ENCODE results near the gene SLC26A6. TPM values are rescaled to one million over a fixed set of nuclear protein-coding genes. Genes with fewer than 3 reads are reported as not detected.

Gene SLC26A6
- total RNA-seq, 4 donors from 2014 or later = 143 to 249 (median 194) TPM

DNA sequence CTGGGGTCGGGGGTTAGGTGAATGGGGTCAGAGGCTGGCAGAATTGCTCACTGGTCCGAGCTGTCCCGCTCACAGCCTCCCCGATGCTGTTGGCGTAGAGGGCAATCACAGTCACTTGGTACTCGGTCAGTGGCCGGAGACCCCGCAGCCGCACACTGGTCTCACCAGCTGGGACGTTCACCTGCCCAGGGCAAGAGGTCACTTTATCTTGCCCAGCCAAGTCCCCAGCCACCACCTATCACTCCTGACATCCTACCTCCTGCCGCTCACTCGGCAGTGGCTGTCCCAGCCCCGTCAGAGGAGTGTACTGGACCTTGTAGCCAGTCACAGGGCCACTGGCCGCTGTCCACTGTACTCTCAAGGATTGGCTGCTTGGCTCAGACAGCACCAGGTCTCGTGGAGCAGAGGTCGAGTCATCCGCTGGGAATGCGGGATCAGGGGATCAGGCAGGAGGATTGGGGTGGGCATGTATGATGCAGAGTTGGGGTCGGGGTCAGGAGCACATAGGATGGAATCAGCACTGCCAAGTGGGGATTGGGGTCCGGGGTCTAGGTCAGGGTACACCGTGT is 42.7 kb downstream of the SLC26A6 start:
- Histone ChIP-seq H3K4me1 (peaks cover 0 to 20% (median 3%) of the 10 kb centered on the region in 4 donors), H3K27ac (no peak overlapping the region), H3K9me3 (no peaks in the 10 kb centered on the region), H3K27me3 (no peaks in the 10 kb centered on the region), H3K4me3 (no peak overlapping the region), H3K36me3 (no peaks in the 10 kb centered on the region)
- TF ChIP-seq, protein P1, sequence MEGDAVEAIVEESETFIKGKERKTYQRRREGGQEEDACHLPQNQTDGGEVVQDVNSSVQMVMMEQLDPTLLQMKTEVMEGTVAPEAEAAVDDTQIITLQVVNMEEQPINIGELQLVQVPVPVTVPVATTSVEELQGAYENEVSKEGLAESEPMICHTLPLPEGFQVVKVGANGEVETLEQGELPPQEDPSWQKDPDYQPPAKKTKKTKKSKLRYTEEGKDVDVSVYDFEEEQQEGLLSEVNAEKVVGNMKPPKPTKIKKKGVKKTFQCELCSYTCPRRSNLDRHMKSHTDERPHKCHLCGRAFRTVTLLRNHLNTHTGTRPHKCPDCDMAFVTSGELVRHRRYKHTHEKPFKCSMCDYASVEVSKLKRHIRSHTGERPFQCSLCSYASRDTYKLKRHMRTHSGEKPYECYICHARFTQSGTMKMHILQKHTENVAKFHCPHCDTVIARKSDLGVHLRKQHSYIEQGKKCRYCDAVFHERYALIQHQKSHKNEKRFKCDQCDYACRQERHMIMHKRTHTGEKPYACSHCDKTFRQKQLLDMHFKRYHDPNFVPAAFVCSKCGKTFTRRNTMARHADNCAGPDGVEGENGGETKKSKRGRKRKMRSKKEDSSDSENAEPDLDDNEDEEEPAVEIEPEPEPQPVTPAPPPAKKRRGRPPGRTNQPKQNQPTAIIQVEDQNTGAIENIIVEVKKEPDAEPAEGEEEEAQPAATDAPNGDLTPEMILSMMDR (IDR thresholded peaks at IDR 0.05) = no peak
- TF ChIP-seq POLR2A (IDR thresholded peaks at IDR 0.05) = no peak
- DNase-seq = no peak

DNA sequence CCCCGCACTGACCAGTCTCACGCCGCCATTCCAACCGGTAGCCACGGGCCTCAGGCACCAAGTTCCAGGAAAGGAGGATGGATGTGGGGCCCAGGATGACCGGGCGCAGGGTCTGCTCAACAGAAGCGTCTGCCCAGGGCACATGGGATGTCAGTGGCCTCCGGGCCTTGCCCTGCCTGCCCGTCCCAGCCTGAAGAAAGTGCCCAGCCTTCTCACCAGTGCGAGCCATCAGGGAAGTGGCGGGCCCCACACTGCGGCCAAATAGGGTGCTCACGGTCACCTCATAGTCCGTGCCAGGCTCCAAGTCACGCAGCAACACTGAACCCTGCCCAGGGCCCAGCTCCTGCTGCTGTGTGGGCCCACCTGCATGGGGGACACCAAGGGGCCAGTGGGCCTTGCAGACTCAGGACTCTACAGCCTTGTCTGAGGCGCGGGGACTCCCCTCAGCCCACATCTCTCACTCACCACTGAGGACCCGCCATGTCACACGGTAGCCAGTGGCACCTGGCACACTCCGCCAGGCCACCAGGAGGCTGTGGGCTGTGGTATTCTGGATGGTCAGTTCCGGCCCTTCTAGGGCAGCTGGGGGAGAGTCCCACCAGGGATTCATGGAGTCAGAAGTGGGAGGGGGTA is 43.3 kb downstream of the SLC26A6 start:
- Histone ChIP-seq H3K4me1 (peaks cover 0 to 20% (median 3%) of the 10 kb centered on the region in 4 donors), H3K4me3 (no peak overlapping the region), H3K36me3 (no peaks in the 10 kb centered on the region), H3K9me3 (no peaks in the 10 kb centered on the region), H3K27me3 (no peaks in the 10 kb centered on the region), H3K27ac (no peak overlapping the region)
- TF ChIP-seq, protein P1 (IDR thresholded peaks at IDR 0.05) = no peak
- TF ChIP-seq POLR2A (IDR thresholded peaks at IDR 0.05) = no peak
- no peak for DNase-seq

DNA sequence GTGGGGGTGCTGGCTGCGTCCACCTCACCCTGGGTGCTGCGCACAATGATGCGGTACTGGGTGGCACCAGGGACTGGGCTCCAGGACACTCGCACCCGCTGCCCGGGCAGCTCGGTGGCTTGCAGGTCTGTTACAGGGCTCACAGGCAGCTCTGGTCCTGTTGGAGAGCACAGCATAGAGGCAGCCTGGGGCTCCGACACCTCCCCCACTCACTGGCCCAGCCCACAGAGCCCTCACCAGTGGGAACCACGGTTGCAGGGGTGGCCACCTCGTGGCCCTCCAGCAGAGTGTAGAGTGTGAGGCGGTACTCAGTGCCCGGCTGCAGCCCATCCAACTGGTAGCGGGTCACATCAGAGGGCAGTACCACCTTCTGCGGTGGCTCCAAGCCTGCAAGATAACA is 43.8 kb downstream of the SLC26A6 start:
- Histone ChIP-seq H3K4me3 (no peak overlapping the region), H3K4me1 (peaks cover 0 to 20% (median 3%) of the 10 kb centered on the region in 4 donors), H3K36me3 (no peaks in the 10 kb centered on the region), H3K27me3 (no peaks in the 10 kb centered on the region), H3K27ac (no peak overlapping the region), H3K9me3 (no peaks in the 10 kb centered on the region)
- TF ChIP-seq, protein P1 (IDR thresholded peaks at IDR 0.05) = no peak
- TF ChIP-seq POLR2A (IDR thresholded peaks at IDR 0.05) = no peak
- DNase-seq = no peak

DNA sequence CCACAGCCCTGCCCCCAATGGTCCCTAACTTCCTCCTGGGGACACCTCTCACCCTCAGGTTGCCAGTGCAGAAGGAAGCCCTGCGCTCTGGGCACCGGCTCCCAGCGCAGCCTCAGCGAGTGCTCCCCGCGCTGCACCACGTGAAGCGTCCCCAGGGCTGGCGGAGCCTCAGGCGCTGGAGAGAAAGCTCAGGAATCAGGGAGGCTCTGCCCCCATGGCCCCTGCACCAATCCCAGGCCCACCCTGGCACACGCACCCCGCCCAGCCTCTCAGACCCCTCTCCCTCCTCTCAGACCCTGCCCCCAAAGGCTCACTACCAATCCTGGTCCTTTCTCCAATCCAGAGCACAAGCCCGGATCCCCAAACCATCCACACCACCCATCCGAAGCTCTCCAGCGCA is 47.0 kb downstream of the SLC26A6 start:
- Histone ChIP-seq H3K27me3 (no peaks in the 10 kb centered on the region), H3K4me3 (no peak overlapping the region), H3K4me1 (no peaks in the 10 kb centered on the region), H3K9me3 (no peaks in the 10 kb centered on the region), H3K27ac (no peak overlapping the region), H3K36me3 (no peaks in the 10 kb centered on the region)
- no peak for TF ChIP-seq POLR2A (IDR thresholded peaks at IDR 0.05)
- TF ChIP-seq, protein P1 (IDR thresholded peaks at IDR 0.05) = no peak
- no peak for DNase-seq

DNA sequence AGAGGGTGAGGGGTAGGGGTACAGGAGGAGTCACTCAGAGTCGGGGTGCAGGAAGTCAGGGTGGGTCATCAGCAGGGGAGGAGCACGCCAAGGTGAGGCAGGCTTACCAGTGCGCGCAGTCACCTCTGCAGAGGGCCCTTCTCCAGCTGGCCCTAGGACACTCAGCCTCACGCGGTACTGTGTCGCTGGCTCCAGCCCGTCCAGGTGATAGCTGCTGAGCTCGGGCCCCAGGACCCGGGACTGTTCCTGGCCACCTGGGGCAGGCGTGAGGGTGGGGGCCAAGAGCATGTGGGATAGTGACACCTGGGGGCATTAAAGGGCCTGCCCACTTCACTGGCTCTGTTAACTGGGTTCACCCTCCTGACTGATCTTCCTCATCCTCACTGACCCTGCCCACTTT is 47.6 kb downstream of the SLC26A6 start:
- DNase-seq = no peak
- Histone ChIP-seq H3K27ac (no peak overlapping the region), H3K4me3 (no peak overlapping the region), H3K27me3 (no peaks in the 10 kb centered on the region), H3K36me3 (no peaks in the 10 kb centered on the region), H3K4me1 (no peaks in the 10 kb centered on the region), H3K9me3 (no peaks in the 10 kb centered on the region)
- TF ChIP-seq, protein P1 (IDR thresholded peaks at IDR 0.05) = no peak

All from Peyer's patch (tissue), 4 donors.